ENCODE measurements around the gene ORC2. TPM values are rescaled to one million over a fixed set of nuclear protein-coding genes. Genes with fewer than 3 reads are reported as not detected.

Gene ORC2
- total and polyA plus RNA-seq, 10 of the 15 experiments (the other 5 are each of a cell fraction or from before 2014, with no cell fraction given) = 6.1 to 36.9 (median 17.6) TPM

DNA sequence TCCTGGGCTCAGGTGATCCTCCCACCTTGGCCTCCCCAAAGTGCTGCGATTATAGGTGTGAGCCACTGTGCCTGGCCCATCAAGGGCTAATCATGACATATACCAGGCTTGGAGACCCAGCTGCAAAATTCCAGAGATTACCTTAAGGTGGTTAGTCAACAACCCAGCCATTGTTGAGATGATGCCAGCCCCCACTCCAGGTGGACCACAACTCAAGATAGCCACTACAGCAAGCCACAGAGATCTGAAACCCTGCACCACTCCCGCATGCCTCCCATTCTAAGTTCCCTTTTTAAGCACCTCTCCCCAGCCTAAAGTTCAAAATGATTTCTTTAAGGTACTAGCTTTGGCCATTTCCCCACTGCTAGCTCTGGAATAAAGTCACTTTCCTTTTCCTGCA lies 94.4 kb downstream of the ORC2 start:
- no peaks in the 10 kb centered on the region for H3K9me3 ChIP-seq (replicated peaks; ENCODE audit: control insufficient read depth, insufficient read depth, low read length)
- no peak overlapping the region for H3K27ac ChIP-seq (ENCODE audit: control insufficient read depth, insufficient read depth)
- POLR2A ChIA-PET = interaction anchor here (0.6 to 1.9 kb wide), 3 partner anchors 13 to 911 kb away, joined by 8 to 11 read pairs (median 11); no protein-coding TSS in a partner anchor
- CTCF ChIA-PET = interaction anchor here (0.6 kb wide), 1 partner anchor 115 kb away, joined by 3 read pairs; no protein-coding TSS in a partner anchor
- FAIRE-seq (no peak), ATAC-seq (no peak), DNase-seq (ENCODE audit: low read depth, low spot score) (no peak)
- WGBS (ENCODE audit: insufficient coverage, insufficient replicate concordance, low lambda C conversion rate, missing lambda C conversion rate) = 70% methylated on average over 2 of the region's 2 CpGs
- no TSS peak for BruUV-seq (replicated peaks)
- no peaks in the 10 kb centered on the region for H3K4me1 ChIP-seq (ENCODE audit: control insufficient read depth, insufficient read depth, low read length)
- TF ChIP-seq BMI1 (IDR thresholded peaks at IDR 0.05; ENCODE audit: borderline replicate concordance) = no peak
- TF ChIP-seq, protein P1, sequence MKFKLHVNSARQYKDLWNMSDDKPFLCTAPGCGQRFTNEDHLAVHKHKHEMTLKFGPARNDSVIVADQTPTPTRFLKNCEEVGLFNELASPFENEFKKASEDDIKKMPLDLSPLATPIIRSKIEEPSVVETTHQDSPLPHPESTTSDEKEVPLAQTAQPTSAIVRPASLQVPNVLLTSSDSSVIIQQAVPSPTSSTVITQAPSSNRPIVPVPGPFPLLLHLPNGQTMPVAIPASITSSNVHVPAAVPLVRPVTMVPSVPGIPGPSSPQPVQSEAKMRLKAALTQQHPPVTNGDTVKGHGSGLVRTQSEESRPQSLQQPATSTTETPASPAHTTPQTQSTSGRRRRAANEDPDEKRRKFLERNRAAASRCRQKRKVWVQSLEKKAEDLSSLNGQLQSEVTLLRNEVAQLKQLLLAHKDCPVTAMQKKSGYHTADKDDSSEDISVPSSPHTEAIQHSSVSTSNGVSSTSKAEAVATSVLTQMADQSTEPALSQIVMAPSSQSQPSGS (IDR thresholded peaks at IDR 0.05; ENCODE audit: low read length) = no peak
- TF ChIP-seq SUPT20H (IDR thresholded peaks at IDR 0.05; ENCODE audit: borderline replicate concordance, control insufficient read depth, low read depth, low read length) = no peak
- TF ChIP-seq ZZZ3 (IDR thresholded peaks at IDR 0.05; ENCODE audit: control insufficient read depth, insufficient read length, low read depth) = no peak
- no peak for TF ChIP-seq SPI1 (IDR thresholded peaks at IDR 0.05; ENCODE audit: borderline replicate concordance, insufficient read depth, low read depth, low read length)
- TF ChIP-seq, protein P2, sequence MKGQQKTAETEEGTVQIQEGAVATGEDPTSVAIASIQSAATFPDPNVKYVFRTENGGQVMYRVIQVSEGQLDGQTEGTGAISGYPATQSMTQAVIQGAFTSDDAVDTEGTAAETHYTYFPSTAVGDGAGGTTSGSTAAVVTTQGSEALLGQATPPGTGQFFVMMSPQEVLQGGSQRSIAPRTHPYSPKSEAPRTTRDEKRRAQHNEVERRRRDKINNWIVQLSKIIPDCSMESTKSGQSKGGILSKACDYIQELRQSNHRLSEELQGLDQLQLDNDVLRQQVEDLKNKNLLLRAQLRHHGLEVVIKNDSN (IDR thresholded peaks at IDR 0.05; ENCODE audit: borderline replicate concordance, extremely low read length, insufficient read depth, low read depth, low read length) = no peak
- TF ChIP-seq NFYB (IDR thresholded peaks at IDR 0.05; ENCODE audit: insufficient read depth, low read depth, low read length) = no peak
- no peak for TF ChIP-seq TCF12 (IDR thresholded peaks at IDR 0.05; ENCODE audit: low read depth, low read length)
- no peak for TF ChIP-seq CHD4 (IDR thresholded peaks at IDR 0.05)
- no peak for TF ChIP-seq NFXL1 (IDR thresholded peaks at IDR 0.05; ENCODE audit: borderline replicate concordance)
- TF ChIP-seq, protein P3, sequence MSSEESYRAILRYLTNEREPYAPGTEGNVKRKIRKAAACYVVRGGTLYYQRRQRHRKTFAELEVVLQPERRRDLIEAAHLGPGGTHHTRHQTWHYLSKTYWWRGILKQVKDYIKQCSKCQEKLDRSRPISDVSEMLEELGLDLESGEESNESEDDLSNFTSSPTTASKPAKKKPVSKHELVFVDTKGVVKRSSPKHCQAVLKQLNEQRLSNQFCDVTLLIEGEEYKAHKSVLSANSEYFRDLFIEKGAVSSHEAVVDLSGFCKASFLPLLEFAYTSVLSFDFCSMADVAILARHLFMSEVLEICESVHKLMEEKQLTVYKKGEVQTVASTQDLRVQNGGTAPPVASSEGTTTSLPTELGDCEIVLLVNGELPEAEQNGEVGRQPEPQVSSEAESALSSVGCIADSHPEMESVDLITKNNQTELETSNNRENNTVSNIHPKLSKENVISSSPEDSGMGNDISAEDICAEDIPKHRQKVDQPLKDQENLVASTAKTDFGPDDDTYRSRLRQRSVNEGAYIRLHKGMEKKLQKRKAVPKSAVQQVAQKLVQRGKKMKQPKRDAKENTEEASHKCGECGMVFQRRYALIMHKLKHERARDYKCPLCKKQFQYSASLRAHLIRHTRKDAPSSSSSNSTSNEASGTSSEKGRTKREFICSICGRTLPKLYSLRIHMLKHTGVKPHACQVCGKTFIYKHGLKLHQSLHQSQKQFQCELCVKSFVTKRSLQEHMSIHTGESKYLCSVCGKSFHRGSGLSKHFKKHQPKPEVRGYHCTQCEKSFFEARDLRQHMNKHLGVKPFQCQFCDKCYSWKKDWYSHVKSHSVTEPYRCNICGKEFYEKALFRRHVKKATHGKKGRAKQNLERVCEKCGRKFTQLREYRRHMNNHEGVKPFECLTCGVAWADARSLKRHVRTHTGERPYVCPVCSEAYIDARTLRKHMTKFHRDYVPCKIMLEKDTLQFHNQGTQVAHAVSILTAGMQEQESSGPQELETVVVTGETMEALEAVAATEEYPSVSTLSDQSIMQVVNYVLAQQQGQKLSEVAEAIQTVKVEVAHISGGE (CRISPR knock-in tag; IDR thresholded peaks at IDR 0.05) = no peak
- no peak for TF ChIP-seq NR2F1 (conservative IDR thresholded peaks at IDR 0.05)
- no peak for TF ChIP-seq FOXK2 (IDR thresholded peaks at IDR 0.05)
- TF ChIP-seq IKZF1 (conservative IDR thresholded peaks at IDR 0.05) = no peak
- no peak for TF ChIP-seq JUND (IDR thresholded peaks at IDR 0.05; ENCODE audit: low read depth, low read length)
- no peak for TF ChIP-seq EED (IDR thresholded peaks at IDR 0.05; ENCODE audit: low read depth)
- intact Hi-C loops (cut with micrococcal nuclease; ENCODE audit: unreplicated experiment) (loop anchor here (10.0 kb wide), 1 partner anchor 1506 kb away; the partner anchor contains the start of gene BMPR2), in situ Hi-C loops (cut with MboI) (no loop called here)
- H2AFZ ChIP-seq (ENCODE audit: control insufficient read depth, low read depth, low read length) = no peak overlapping the region
- no peaks in the 10 kb centered on the region for H3K27me3 ChIP-seq (replicated peaks in 1 of 2; ENCODE audit: control insufficient read depth in 2 of 2, insufficient read depth in 2 of 2, low read length in 1 of 2)
- H3K4me2 ChIP-seq (ENCODE audit: control insufficient read depth, insufficient read depth) = no peak overlapping the region
- H3K9ac ChIP-seq (ENCODE audit: control insufficient read depth, insufficient read depth, low read length) = no peak overlapping the region
- SMC1A ChIA-PET (ENCODE audit: uncharacterized antibody, unreplicated experiment) = no interaction called here
- H4K20me1 ChIP-seq (ENCODE audit: control insufficient read depth, insufficient read depth) = no peaks in the 10 kb centered on the region
- RAD21 ChIA-PET (ENCODE audit: unreplicated experiment) = no interaction called here
- H3K36me3 ChIP-seq (ENCODE audit: control insufficient read depth in 2 of 2, insufficient read depth in 2 of 2, low read length in 1 of 2) = peaks cover 1 to 3% of the 10 kb centered on the region in 2 experiments
- no peak overlapping the region for H3K4me3 ChIP-seq
- H3K79me2 ChIP-seq (ENCODE audit: control insufficient read depth, insufficient read depth, low read length) = peaks cover 5% of the 10 kb centered on the region

All from GM12878 (cell line).